ENCODE data around the gene TWIST2. TPM values are rescaled to one million over a fixed set of nuclear protein-coding genes. Genes with fewer than 3 reads are reported as not detected.

The TWIST2 gene
- total RNA-seq, 4 donors from 2014 or later, result 37.4 to 51.6 (median 47.4) TPM

DNA sequence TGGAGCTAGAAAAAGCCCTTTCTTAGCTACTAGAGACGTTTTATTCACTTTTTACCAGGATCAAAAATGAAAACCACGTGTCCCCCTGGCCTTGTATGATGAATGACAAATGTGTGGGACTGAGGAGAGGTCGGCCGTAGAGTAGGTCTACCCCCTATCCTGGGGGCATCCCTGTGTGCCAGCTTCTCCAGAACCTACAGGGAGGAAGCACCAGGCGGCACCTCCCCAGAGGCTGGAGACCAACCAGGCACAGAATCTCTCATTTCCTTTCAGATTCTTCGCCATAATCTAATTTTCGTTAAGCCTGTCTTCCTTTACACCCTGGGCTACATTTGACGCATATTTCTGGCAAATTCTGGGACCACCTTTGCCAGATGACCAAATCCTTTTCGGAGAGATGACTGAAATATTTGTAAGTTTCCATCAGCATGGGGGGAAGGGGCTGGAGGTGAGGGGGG, 15.9 kb downstream of the TWIST2 start:
- Histone ChIP-seq H3K27ac (replicated peaks in 1 of 4) (peak overlapping the region; percentile 83 to 87 (median 86)), H3K4me3 (peak overlapping the region in 3 of 4 donors; percentile 19 to 45 (median 32)), H3K9me3 (no peaks in the 10 kb centered on the region), H3K27me3 (no peaks in the 10 kb centered on the region), H3K4me1 (peaks cover 30 to 76% (median 71%) of the 10 kb centered on the region in 4 donors), H3K36me3 (no peaks in the 10 kb centered on the region)
- DNase-seq (ENCODE audit: extremely low spot score), result no peak
- 53% methylated on average over 9 of the region's 9 CpGs for WGBS
- intact Hi-C loops (cut with DNase I), result no loop called here
- TF ChIP-seq POLR2AphosphoS5 (IDR thresholded peaks at IDR 0.05) (no peak), POLR2A (IDR thresholded peaks at IDR 0.05; ENCODE audit: low read depth) (no peak), EP300 (IDR thresholded peaks at IDR 0.05) (no peak)
- TF ChIP-seq, protein P1, sequence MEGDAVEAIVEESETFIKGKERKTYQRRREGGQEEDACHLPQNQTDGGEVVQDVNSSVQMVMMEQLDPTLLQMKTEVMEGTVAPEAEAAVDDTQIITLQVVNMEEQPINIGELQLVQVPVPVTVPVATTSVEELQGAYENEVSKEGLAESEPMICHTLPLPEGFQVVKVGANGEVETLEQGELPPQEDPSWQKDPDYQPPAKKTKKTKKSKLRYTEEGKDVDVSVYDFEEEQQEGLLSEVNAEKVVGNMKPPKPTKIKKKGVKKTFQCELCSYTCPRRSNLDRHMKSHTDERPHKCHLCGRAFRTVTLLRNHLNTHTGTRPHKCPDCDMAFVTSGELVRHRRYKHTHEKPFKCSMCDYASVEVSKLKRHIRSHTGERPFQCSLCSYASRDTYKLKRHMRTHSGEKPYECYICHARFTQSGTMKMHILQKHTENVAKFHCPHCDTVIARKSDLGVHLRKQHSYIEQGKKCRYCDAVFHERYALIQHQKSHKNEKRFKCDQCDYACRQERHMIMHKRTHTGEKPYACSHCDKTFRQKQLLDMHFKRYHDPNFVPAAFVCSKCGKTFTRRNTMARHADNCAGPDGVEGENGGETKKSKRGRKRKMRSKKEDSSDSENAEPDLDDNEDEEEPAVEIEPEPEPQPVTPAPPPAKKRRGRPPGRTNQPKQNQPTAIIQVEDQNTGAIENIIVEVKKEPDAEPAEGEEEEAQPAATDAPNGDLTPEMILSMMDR (IDR thresholded peaks at IDR 0.05), result no peak

DNA sequence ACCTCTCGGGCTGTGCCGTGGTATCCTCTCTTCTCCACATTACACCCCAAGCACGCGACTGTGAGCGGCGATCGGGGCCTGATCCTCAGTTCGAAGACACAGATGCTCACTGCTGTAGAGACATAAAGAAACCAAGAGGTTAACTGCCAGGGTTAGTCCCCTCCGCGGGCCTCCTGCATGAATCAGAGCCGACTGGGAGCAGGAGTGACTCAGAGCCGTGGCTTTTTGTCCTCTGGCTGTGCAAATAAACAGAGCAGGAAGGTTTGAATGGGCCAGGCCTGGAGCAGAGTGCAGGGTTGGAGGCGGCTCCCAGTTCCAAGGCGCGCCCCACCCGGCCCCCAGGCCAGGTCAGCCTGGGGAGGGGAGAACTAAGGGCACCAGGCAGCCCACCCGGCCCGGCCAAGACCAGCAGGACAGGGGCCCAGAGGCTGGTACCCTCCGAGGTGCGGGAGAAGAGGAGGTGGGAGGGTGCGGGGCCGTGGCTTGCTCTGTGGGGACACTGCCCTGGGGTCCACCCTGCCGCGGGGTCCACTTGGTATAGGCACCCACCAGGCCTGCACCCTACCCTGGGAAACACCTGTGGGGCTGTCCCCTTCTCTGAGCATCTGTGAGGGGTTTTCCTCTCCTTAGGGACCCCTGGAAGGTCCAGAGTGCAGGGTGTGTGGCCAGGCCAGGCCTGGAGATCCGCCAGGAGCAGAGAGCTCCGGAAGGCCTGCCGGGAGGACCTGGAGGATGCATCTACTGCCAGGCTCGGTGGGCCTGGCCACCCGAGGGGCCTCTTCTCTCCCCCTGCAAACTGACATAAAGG, 16.5 kb downstream of the TWIST2 start:
- WGBS, result 10% methylated on average over 16 of the region's 29 CpGs
- Histone ChIP-seq H3K4me1 (peaks cover 31 to 81% (median 76%) of the 10 kb centered on the region in 4 donors), H3K36me3 (no peaks in the 10 kb centered on the region), H3K27me3 (no peaks in the 10 kb centered on the region), H3K4me3 (peak overlapping the region; percentile 32 to 51 (median 39)), H3K9me3 (no peaks in the 10 kb centered on the region), H3K27ac (replicated peaks in 1 of 4) (peak overlapping the region; percentile 83 to 87 (median 86))
- DNase-seq (ENCODE audit: extremely low spot score), result peak; percentile 96
- TF ChIP-seq POLR2A (IDR thresholded peaks at IDR 0.05; ENCODE audit: low read depth), result no peak
- TF ChIP-seq POLR2AphosphoS5 (IDR thresholded peaks at IDR 0.05), result peak; percentile 65 to 72
- no peak for TF ChIP-seq EP300 (IDR thresholded peaks at IDR 0.05)
- TF ChIP-seq, protein P1 (IDR thresholded peaks at IDR 0.05), result no peak
- intact Hi-C loops (cut with DNase I), result no loop called here

DNA sequence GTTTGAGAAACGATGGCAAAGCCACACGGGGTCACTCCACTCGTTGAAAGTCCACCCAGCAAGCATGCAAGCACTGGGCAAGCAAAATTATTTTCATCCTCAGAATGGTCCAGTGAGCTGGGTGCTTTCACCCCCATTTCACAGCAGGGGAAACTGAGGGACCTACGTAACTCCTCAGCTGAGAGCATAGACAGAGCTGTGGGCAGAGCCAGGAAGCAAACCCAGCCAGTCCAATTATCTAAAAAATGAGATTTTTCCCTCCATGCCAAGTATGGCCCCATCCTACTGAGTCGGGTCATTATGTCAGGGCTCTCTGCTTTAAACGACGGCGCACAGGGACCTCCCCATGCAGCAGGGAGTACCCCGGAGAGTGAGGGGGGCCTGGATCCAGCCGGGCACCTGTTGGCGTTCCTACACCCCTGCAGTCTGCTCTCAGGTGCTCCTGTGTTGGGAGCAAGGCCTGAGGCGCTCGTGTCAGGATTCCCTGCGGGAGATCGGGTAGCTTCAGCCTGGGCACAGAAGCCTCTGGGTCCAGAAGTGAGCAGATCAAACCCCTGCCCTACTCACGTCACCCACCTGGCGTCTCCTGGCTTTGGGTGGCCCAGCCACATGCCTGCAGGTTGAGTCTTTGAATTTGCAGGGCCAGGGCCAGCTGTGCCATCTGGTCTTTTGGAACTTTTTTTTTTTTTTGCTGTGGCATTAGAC, 17.3 kb downstream of the TWIST2 start:
- no peak for DNase-seq (ENCODE audit: extremely low spot score)

DNA sequence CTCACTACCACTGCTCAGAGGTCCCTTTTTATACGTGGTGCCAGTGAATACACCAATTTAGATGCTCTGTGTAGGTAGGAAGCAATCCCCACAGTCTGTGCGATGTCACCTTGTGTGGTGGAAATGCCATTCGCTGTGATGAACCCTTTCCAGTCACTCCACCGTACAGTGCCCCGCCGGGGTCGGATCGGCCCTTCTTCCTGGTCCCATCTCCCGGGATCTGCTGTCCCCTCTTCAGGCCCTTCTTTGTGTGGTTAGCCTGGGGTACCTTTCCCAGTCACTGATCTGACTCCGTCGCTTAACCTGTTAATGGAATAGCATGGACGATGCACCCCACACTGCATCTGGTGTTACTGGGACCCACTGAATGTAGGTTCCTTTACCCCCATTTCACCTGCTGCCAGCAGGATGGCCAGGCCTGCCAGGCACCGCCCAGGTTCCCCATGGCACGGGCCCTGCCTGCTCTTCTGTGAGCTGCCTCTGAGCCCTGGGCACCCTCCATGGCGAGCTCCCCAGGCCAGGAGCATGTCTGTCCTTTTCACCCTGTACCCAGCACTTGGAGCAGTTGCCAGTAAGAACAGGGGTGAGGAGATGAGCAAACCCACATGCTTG, 18.0 kb downstream of the TWIST2 start:
- H3K27me3 ChIP-seq, result no peaks in the 10 kb centered on the region
- peaks cover 31 to 75% (median 72%) of the 10 kb centered on the region in 4 donors for H3K4me1 ChIP-seq
- 96% methylated on average over 15 of the region's 15 CpGs for WGBS
- no peak overlapping the region for H3K4me3 ChIP-seq
- no peaks in the 10 kb centered on the region for H3K9me3 ChIP-seq
- DNase-seq (ENCODE audit: extremely low spot score), result no peak
- H3K36me3 ChIP-seq, result no peaks in the 10 kb centered on the region
- intact Hi-C loops (cut with DNase I), result no loop called here
- peak overlapping the region in 3 of 4 donors; percentile 83 to 87 (median 86) for H3K27ac ChIP-seq (replicated peaks in 1 of 4)
- TF ChIP-seq POLR2A (IDR thresholded peaks at IDR 0.05; ENCODE audit: low read depth) (no peak), EP300 (IDR thresholded peaks at IDR 0.05) (no peak), POLR2AphosphoS5 (IDR thresholded peaks at IDR 0.05) (no peak)
- TF ChIP-seq, protein P1 (IDR thresholded peaks at IDR 0.05), result no peak

More for the DNA sequence above, 17.3 kb downstream of the TWIST2 start:
- peak overlapping the region in 3 of 4 donors; percentile 33 to 51 (median 45) for H3K4me3 ChIP-seq
- TF ChIP-seq EP300 (IDR thresholded peaks at IDR 0.05) (no peak), POLR2AphosphoS5 (IDR thresholded peaks at IDR 0.05) (no peak), POLR2A (IDR thresholded peaks at IDR 0.05; ENCODE audit: low read depth) (no peak)
- TF ChIP-seq, protein P1 (IDR thresholded peaks at IDR 0.05), result no peak
- peaks cover 31 to 82% (median 77%) of the 10 kb centered on the region in 4 donors for H3K4me1 ChIP-seq
- intact Hi-C loops (cut with DNase I), result no loop called here
- no peaks in the 10 kb centered on the region for H3K27me3 ChIP-seq
- WGBS, result 76% methylated on average over 14 of the region's 17 CpGs
- H3K36me3 ChIP-seq, result no peaks in the 10 kb centered on the region
- H3K27ac ChIP-seq (replicated peaks in 1 of 4), result peak overlapping the region; percentile 83 to 87 (median 86)
- H3K9me3 ChIP-seq, result no peaks in the 10 kb centered on the region

Measured in esophagus muscularis mucosa (tissue), 4 donors.